Measurements from ENCODE around the gene CWC15. TPM values are rescaled to one million over a fixed set of nuclear protein-coding genes. Genes with fewer than 3 reads are reported as not detected.
"Not testable (repeated sequence)": the region's sequence is repeated elsewhere in the genome, so short reads cannot be mapped to it uniquely, and the experiment has no call there.

CWC15 gene
- polyA plus RNA-seq, 2 donors = 44.8 to 89.7 TPM

GRCh38 chr11:94934846-94935245, 38.5 kb downstream of the CWC15 start:
- H3K27ac ChIP-seq (ENCODE audit: low read depth in 2 of 2, low read length in 1 of 2) = no peak overlapping the region
- H3K27me3 ChIP-seq (ENCODE audit: control insufficient read depth in 1 of 2, insufficient read depth in 2 of 2, low read length in 2 of 2) = no peaks in the 10 kb centered on the region
- peaks cover 0 to 3% of the 10 kb centered on the region in 2 donors for H3K4me1 ChIP-seq (ENCODE audit: control insufficient read depth in 2 of 2, insufficient read depth in 2 of 2, low read length in 1 of 2)
- WGBS, 2 donors = 71 to 77% methylated on average over 3 of the region's 3 CpGs
- H3K4me3 ChIP-seq (ENCODE audit: low read depth in 1 of 2, low read length in 2 of 2) = no peak overlapping the region
- H3K9me3 ChIP-seq (ENCODE audit: control insufficient read depth in 2 of 2, insufficient read depth in 1 of 2, low read depth in 1 of 2, low read length in 1 of 2) = no peaks in the 10 kb centered on the region
- no peaks in the 10 kb centered on the region for H3K36me3 ChIP-seq (ENCODE audit: control insufficient read depth in 2 of 2, insufficient read depth in 2 of 2, low read length in 1 of 2)

GRCh38 chr11:94934362-94934761, 39.0 kb downstream of the CWC15 start:
- Histone ChIP-seq H3K4me3 (ENCODE audit: low read depth in 1 of 2, low read length in 2 of 2) (no peak overlapping the region), H3K9me3 (ENCODE audit: control insufficient read depth in 2 of 2, insufficient read depth in 1 of 2, low read depth in 1 of 2, low read length in 1 of 2) (no peaks in the 10 kb centered on the region), H3K27ac (ENCODE audit: low read depth in 2 of 2, low read length in 1 of 2) (no peak overlapping the region), H3K4me1 (ENCODE audit: control insufficient read depth in 2 of 2, insufficient read depth in 2 of 2, low read length in 1 of 2) (peaks cover 0 to 3% of the 10 kb centered on the region in 2 donors), H3K27me3 (ENCODE audit: control insufficient read depth in 1 of 2, insufficient read depth in 2 of 2, low read length in 2 of 2) (no peaks in the 10 kb centered on the region), H3K36me3 (ENCODE audit: control insufficient read depth in 2 of 2, insufficient read depth in 2 of 2, low read length in 1 of 2) (no peaks in the 10 kb centered on the region)
- whole genome bisulfite sequencing, 2 donors = 63 to 71% methylated on average over 4 of the region's 4 CpGs

GRCh38 chr11:94933223-94934130, 39.9 kb downstream of the CWC15 start:
- H3K9me3 ChIP-seq (ENCODE audit: control insufficient read depth in 2 of 2, insufficient read depth in 1 of 2, low read depth in 1 of 2, low read length in 1 of 2) = no peaks in the 10 kb centered on the region
- no peak overlapping the region for H3K4me3 ChIP-seq (ENCODE audit: low read depth in 1 of 2, low read length in 2 of 2)
- WGBS, 2 donors = 51 to 65% methylated on average over 5 of the region's 5 CpGs
- H3K4me1 ChIP-seq (ENCODE audit: control insufficient read depth in 2 of 2, insufficient read depth in 2 of 2, low read length in 1 of 2) = peaks cover 0 to 3% of the 10 kb centered on the region in 2 donors
- peak overlapping the region in 1 of 2 donors; percentile 9 for H3K27ac ChIP-seq (ENCODE audit: low read depth in 2 of 2, low read length in 1 of 2)
- no peaks in the 10 kb centered on the region for H3K36me3 ChIP-seq (ENCODE audit: control insufficient read depth in 2 of 2, insufficient read depth in 2 of 2, low read length in 1 of 2)
- no peaks in the 10 kb centered on the region for H3K27me3 ChIP-seq (ENCODE audit: control insufficient read depth in 1 of 2, insufficient read depth in 2 of 2, low read length in 2 of 2)

- no peaks in the 10 kb centered on the region for H3K9me3 ChIP-seq (ENCODE audit: control insufficient read depth in 2 of 2, insufficient read depth in 1 of 2, low read depth in 1 of 2, low read length in 1 of 2)
- no peaks in the 10 kb centered on the region for H3K27me3 ChIP-seq (ENCODE audit: control insufficient read depth in 1 of 2, insufficient read depth in 2 of 2, low read length in 2 of 2)
- 93 to 94% methylated on average over 5 of the region's 5 CpGs for WGBS, 2 donors
- H3K4me3 ChIP-seq (ENCODE audit: low read depth in 1 of 2, low read length in 2 of 2) = no peak overlapping the region
- H3K36me3 ChIP-seq (ENCODE audit: control insufficient read depth in 2 of 2, insufficient read depth in 2 of 2, low read length in 1 of 2) = no peaks in the 10 kb centered on the region
- H3K27ac ChIP-seq (ENCODE audit: low read depth in 2 of 2, low read length in 1 of 2) = no peak overlapping the region
- H3K4me1 ChIP-seq (ENCODE audit: control insufficient read depth in 2 of 2, insufficient read depth in 2 of 2, low read length in 1 of 2) = peaks cover 3% of the 10 kb centered on the region in 2 donors
Measured at GRCh38 chr11:94932503-94932902, 40.9 kb downstream of the CWC15 start.

GRCh38 chr11:94932072-94932471, 41.3 kb downstream of the CWC15 start:
- not testable (repeated sequence) for H3K4me3 ChIP-seq (ENCODE audit: low read depth in 1 of 2, low read length in 2 of 2); H3K36me3 ChIP-seq (ENCODE audit: control insufficient read depth in 2 of 2, insufficient read depth in 2 of 2, low read length in 1 of 2); H3K4me1 ChIP-seq (ENCODE audit: control insufficient read depth in 2 of 2, insufficient read depth in 2 of 2, low read length in 1 of 2); H3K9me3 ChIP-seq (ENCODE audit: control insufficient read depth in 2 of 2, insufficient read depth in 1 of 2, low read depth in 1 of 2, low read length in 1 of 2); H3K27ac ChIP-seq (ENCODE audit: low read depth in 2 of 2, low read length in 1 of 2); H3K27me3 ChIP-seq (ENCODE audit: control insufficient read depth in 1 of 2, insufficient read depth in 2 of 2, low read length in 2 of 2)

GRCh38 chr11:94928117-94928990, 45.0 kb downstream of the CWC15 start:
- H3K27me3 ChIP-seq (ENCODE audit: control insufficient read depth in 1 of 2, insufficient read depth in 2 of 2, low read length in 2 of 2) = no peaks in the 10 kb centered on the region
- H3K9me3 ChIP-seq (ENCODE audit: control insufficient read depth in 2 of 2, insufficient read depth in 1 of 2, low read depth in 1 of 2, low read length in 1 of 2) = no peaks in the 10 kb centered on the region
- H3K36me3 ChIP-seq (ENCODE audit: control insufficient read depth in 2 of 2, insufficient read depth in 2 of 2, low read length in 1 of 2) = no peaks in the 10 kb centered on the region
- 88 to 90% methylated on average over 1 of the region's 1 CpG for WGBS, 2 donors
- peaks cover 3 to 9% of the 10 kb centered on the region in 2 donors for H3K4me1 ChIP-seq (ENCODE audit: control insufficient read depth in 2 of 2, insufficient read depth in 2 of 2, low read length in 1 of 2)
- peak overlapping the region in 1 of 2 donors; percentile 81 for H3K27ac ChIP-seq (ENCODE audit: low read depth in 2 of 2, low read length in 1 of 2)
- H3K4me3 ChIP-seq (ENCODE audit: low read depth in 1 of 2, low read length in 2 of 2) = no peak overlapping the region

GRCh38 chr11:94926698-94927237, 46.6 kb downstream of the CWC15 start:
- Histone ChIP-seq H3K9me3 (ENCODE audit: control insufficient read depth in 2 of 2, insufficient read depth in 1 of 2, low read depth in 1 of 2, low read length in 1 of 2) (no peaks in the 10 kb centered on the region), H3K4me3 (ENCODE audit: low read depth in 1 of 2, low read length in 2 of 2) (no peak overlapping the region), H3K27me3 (ENCODE audit: control insufficient read depth in 1 of 2, insufficient read depth in 2 of 2, low read length in 2 of 2) (no peaks in the 10 kb centered on the region), H3K36me3 (ENCODE audit: control insufficient read depth in 2 of 2, insufficient read depth in 2 of 2, low read length in 1 of 2) (no peaks in the 10 kb centered on the region), H3K27ac (ENCODE audit: low read depth in 2 of 2, low read length in 1 of 2) (peak overlapping the region; percentile 61 to 81), H3K4me1 (ENCODE audit: control insufficient read depth in 2 of 2, insufficient read depth in 2 of 2, low read length in 1 of 2) (peaks cover 0 to 9% of the 10 kb centered on the region in 2 donors)
- 24 to 34% methylated on average over 6 of the region's 6 CpGs for WGBS, 2 donors

- peaks cover 0 to 9% of the 10 kb centered on the region in 2 donors for H3K4me1 ChIP-seq (ENCODE audit: control insufficient read depth in 2 of 2, insufficient read depth in 2 of 2, low read length in 1 of 2)
Measured at GRCh38 chr11:94926271-94926625, 47.1 kb downstream of the CWC15 start.

GRCh38 chr11:94925422-94926270, 47.7 kb downstream of the CWC15 start:
- peaks cover 0 to 9% of the 10 kb centered on the region in 2 donors for H3K4me1 ChIP-seq (ENCODE audit: control insufficient read depth in 2 of 2, insufficient read depth in 2 of 2, low read length in 1 of 2)
- H3K27me3 ChIP-seq (ENCODE audit: control insufficient read depth in 1 of 2, insufficient read depth in 2 of 2, low read length in 2 of 2) = no peaks in the 10 kb centered on the region
- no peak overlapping the region for H3K4me3 ChIP-seq (ENCODE audit: low read depth in 1 of 2, low read length in 2 of 2)
- no peaks in the 10 kb centered on the region for H3K9me3 ChIP-seq (ENCODE audit: control insufficient read depth in 2 of 2, insufficient read depth in 1 of 2, low read depth in 1 of 2, low read length in 1 of 2)
- H3K27ac ChIP-seq (ENCODE audit: low read depth in 2 of 2, low read length in 1 of 2) = peak overlapping the region; percentile 21 to 42
- 50 to 60% methylated on average over 7 of the region's 7 CpGs for WGBS, 2 donors
- H3K36me3 ChIP-seq (ENCODE audit: control insufficient read depth in 2 of 2, insufficient read depth in 2 of 2, low read length in 1 of 2) = no peaks in the 10 kb centered on the region

More at GRCh38 chr11:94926271-94926625, 47.1 kb downstream of the CWC15 start:
- H3K36me3 ChIP-seq (ENCODE audit: control insufficient read depth in 2 of 2, insufficient read depth in 2 of 2, low read length in 1 of 2) = no peaks in the 10 kb centered on the region
- H3K27me3 ChIP-seq (ENCODE audit: control insufficient read depth in 1 of 2, insufficient read depth in 2 of 2, low read length in 2 of 2) = no peaks in the 10 kb centered on the region
- no peaks in the 10 kb centered on the region for H3K9me3 ChIP-seq (ENCODE audit: control insufficient read depth in 2 of 2, insufficient read depth in 1 of 2, low read depth in 1 of 2, low read length in 1 of 2)
- no peak overlapping the region for H3K4me3 ChIP-seq (ENCODE audit: low read depth in 1 of 2, low read length in 2 of 2)
- peak overlapping the region; percentile 21 to 42 for H3K27ac ChIP-seq (ENCODE audit: low read depth in 2 of 2, low read length in 1 of 2)
